ENCODE data around the gene CAPN14.

The CAPN14 gene

DNA sequence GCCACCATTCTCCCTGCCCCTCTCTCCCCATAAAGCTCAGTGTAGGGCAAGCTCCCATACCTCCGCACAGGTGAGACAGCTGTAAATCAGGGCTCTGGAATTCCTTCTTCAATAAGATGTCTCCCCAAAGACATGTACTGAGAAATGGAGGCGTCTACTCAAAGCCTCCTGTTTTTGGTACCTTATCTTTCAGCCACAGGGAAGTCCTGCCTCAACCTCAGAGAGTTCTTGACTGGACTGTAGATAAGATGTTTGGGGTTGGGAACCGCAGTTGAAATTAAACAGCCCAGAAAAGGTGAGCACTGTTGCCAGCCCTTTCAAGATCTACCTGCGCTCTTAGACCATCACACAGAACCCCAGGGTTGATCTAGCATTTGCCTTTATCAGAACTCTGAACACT is 77.6 kb downstream of the CAPN14 start:
- DNase-seq (ENCODE audit: low spot score): no peak

DNA sequence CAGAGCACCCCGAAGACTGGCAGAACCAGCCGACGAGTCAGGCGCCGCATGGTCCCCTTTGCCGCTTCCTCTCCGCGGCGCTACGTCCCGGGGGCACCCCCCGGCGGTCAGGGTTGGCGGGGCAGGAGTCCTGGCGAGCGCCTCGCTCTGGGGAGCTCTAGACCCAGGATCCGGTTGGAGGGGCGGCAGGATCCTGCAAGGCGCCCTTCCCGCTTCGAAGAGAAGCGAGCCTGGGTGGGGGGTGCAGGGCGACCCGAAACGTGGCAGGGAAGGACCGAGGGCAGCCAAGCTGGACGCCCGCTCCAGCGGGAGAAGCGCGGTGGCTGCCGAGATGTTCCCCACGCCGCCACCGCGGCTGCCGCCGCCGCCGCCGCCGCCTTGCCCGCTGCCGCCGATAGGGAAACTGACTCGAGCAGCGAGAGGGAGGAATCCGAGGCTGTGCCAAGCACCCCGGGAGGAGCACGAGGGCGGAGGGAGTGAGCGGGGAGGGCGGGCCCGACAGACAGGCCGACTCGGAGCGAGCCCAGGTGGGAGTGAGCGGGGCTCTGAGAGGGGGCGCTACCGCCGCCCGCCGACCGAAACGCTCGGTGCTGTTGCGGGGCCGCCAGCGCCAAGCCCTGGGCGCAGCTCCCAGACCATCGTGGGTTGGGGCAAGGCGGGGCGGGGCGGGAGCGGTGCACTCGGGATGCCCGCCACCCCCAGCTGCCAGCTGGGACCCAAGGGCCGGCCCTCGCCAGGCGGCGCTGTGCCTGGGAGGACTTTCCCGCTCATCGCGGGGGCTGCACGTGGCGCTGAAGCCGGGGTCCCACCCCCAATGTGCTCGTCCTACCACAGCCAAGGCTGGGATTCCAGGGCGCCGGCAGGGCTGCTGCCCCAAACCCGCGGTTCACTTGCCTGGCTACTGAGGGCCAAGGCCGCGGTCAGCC is 79.0 kb downstream of the CAPN14 start, which contains the start of gene GALNT14:
Gene GALNT14 (minus strand): TSS at position 404 of the 926 bp plus-strand sequence. CDS start 354 bp downstream, at position 50.
- no peak for DNase-seq (ENCODE audit: low spot score)

DNA sequence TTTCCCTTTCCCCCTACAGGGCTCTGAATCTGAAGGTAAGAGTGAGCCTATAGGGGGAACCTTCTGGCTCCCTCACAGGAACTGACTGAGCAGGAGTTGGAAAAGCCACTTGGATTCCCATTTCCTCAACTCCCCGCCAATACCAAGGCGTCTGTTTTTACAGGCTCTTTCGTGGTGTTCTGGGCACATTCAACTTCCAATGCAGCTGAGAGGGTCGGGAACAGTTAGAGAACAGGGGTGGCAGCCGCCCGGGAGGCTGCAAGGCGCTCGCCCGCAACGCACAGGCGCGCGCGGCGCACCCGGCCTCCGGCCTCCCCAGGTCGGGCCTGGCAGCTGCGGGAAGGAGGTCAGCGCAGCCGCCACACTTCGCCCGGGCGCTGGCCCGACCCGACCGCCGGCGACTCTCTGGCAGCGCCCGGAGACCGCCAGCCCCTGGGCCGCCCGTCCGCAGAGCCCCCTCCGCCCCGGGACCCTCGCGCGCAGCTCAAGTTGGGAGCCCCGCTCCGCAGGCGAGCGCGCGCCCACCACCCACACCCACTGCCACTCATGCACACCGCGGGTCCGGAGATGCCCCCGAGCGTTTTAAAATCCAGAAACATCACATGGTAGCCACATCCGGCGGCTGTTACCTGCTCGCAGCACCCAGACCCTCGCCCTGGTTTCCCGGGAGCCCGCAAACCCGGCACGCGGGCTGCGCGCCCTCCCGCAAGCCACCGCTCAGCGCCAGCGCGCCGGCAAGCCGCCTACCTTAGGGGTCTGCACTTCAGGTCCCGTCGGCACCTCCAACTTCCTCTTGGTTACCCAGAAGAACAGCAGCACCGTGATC is 79.9 kb downstream of the CAPN14 start:
- DNase-seq (ENCODE audit: low spot score): no peak

DNA sequence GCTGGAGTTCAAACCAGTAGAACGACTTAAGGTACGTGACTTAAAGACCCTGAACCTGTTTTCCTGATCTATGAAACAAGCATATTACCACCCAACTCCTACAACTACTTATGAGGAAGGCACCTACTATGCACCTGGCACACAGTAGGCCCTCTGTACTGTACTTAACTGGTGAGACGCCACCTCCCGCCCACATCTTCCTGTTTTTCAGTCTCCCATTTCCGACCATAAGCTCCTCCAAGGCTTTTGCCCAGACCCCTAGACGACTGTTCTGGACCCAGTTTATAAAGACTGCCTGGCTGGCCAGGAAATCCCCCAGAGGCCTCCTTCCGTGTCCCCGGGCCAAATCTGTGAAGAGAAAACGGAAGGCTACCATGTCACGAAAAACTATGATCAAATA is 80.6 kb downstream of the CAPN14 start:
- DNase-seq (ENCODE audit: low spot score): no peak

DNA sequence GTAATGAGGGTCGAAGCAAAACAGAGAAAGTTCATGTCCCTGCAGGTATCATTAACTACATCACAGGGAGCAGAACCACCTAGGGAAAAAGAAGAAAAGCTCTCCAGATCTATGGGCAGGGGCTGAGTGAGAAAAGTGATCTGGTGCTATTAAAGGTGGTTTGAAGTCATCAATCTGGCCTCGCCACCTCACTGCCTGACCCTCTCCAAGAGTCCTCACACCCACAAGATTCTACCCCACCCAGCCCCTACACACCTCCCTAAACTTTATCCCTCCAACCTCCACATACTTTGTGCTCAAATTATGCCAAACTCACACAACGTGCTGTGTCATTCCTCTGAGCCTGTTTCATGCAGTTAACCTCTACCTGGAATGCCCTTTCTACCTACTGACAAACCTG is 81.3 kb downstream of the CAPN14 start:
- DNase-seq (ENCODE audit: low spot score): no peak

DNA sequence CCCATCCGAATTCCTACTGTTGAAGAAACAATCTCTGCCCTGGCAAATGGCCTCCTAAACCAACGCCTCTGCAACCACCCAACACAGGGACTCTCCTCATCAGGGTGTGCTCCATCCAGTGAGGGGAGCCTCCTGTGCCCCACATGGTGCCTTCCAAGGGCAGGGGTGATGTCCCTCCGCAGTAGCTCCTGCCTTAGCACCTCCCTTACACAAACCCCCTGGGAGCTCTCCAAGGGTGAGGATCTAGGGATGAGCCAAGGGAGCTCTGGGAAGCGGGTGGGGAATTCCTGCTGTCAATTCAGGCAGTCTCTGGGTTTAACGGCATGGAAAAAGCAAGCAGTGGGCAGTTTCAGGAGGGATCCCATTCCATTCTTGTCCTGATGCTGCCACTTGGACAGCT is 82.8 kb downstream of the CAPN14 start:
- no peak for DNase-seq (ENCODE audit: low spot score)

DNA sequence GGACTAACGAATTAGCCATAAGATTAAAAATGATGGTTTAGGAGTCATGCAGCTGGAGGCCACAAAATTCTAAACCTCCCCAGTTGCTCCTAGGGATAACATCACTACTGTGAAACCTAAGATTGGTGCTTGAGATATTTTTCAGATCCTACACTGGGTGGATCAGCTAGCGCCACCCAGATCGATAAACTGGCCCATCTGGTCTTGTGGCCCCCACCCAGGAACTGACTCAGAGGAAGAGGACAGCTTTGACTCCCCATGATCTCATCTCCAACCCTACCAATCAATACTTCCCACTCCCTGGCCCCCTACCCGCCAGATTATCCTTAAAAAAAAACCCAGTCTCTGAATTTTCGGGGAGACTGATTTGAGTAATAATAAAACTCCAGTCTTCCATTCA is 84.5 kb downstream of the CAPN14 start:
- DNase-seq (ENCODE audit: low spot score): no peak

DNA sequence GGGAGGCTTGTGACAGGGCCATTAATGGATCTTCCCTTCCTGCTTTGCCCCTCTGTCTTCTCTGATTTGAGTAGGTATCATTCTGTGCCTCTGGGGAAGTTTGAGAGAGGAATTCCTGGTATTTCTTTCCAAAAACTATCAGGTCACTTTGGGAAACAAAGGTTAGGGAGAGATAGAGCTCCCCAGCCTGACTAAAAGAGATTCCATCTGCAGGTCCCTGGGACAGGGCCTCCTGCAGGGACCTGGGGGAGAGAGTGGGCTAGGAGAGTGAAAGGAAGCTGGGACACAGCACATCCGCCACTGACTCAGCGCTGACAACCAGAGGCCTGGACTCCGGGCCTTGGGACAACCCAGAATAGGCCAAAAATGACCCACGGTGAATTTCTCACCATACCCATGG is 85.4 kb downstream of the CAPN14 start:
- DNase-seq (ENCODE audit: low spot score): no peak

DNA sequence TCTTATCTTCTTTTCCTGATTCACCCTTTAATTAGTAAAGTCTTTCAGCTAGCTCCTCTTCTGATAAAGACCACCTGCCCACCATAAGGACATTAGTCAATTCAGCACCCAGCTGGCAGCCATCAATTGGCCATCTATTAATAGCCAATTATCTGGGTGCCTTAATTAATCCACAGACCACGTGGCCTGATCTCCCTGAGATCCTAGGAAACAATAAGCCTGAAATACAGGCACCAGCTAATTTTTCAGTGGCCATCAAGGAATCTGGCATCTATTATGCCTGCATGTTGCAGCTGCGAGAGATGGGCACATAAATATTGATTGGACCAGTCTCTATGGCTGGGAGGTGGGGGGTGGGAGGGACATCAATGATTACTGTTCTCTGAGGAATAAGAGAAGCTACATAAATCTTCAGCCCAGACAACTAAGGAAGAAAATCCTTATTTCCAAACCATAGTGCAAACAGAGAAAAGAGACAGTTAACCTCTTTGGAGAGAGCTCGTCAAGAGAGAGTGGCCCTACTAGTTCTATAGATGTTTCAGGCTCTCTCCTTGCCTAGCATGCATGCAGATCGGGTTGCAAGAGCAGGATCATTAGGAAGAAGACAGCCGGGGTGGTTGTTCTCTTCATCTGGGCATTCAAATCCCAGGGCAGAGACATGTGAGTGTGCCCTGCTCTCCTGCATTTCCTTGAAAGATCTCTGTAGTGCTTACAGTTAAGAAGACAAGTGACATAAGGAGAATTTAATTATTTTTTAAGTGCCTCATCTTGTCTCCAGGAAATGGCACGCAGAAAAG is 87.7 kb downstream of the CAPN14 start:
- no peak for DNase-seq (ENCODE audit: low spot score)

DNA sequence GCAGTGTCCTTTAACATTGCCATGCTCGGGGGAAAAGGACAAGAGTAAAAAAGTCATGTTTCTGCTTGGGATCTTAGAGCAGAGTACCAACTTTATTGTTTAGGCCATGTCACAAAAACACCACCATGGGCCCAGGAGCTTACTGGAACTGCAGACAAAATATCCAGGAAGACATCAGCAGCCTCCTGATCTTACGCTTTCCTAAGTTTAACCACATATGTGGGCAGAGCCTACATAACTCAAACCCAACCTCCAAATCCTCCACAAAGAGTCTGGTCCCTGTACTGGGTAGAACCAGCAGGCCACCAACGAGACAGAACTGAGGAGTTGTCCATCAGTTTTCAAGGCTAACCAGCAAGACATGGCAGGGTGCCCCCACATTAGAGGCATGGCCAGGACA is 89.4 kb downstream of the CAPN14 start:
- no peak for DNase-seq (ENCODE audit: low spot score)

DNA sequence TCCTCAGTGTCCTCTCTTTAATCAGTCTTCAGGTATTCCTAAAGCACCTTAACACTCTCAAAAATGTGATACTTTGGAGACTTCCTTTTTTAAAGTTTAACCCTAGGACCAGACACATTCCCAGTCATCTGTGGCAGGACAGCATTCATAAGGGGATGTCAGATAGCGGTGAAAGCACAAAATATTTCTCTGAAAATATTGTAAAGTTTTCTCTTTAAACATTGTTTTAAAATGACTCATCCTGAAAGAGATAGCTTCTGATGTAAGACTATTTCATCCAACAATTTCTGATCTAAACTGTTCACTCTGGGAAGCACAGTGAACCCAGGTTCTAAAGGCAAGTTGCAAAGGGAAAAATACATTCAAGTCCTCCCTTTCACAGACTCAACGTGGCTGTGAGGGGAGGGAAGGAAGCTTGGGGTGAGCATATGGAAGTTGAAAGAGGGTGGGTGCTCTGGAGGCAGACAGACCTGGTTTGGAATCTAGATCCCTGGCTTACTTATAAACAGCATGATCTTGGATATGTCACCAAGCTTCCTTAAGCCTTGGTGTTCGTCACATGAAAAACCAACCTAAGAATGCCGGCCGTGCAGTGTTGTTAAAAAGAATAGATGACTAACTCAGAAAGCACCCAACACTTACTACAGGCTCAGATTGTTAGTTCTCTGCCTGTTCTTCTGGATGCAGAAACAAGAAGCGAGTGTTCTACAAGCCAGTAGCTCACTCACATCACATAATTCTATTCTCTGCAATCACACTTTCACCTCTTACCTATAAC is 91.2 kb downstream of the CAPN14 start:
- DNase-seq (ENCODE audit: low spot score): no peak

DNA sequence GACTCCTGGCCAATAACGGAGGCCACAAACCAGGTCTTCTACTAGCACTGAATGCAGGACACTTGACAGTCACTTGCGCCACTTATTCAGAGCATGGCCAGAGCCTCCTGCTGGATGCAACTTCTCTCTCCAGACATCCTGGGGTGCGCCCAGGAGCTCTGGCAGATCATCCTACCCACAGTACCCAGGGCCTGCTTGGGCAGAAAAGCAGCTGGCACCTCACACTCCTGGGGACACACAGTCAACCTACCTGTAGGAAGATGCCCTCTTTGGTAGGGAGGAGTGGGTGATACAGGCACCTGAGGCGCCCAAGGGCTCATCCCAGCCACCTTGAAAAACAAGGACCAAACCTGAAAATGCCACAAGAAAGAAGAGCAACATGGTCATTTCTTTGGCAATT is 92.4 kb downstream of the CAPN14 start:
- DNase-seq (ENCODE audit: low spot score): no peak

Measured in LoVo (cell line).